ENCODE data around the gene KIF5A.
"Not testable (repeated sequence)": the region's sequence is repeated elsewhere in the genome, so short reads cannot be mapped to it uniquely, and the experiment has no call there.

KIF5A gene

DNA sequence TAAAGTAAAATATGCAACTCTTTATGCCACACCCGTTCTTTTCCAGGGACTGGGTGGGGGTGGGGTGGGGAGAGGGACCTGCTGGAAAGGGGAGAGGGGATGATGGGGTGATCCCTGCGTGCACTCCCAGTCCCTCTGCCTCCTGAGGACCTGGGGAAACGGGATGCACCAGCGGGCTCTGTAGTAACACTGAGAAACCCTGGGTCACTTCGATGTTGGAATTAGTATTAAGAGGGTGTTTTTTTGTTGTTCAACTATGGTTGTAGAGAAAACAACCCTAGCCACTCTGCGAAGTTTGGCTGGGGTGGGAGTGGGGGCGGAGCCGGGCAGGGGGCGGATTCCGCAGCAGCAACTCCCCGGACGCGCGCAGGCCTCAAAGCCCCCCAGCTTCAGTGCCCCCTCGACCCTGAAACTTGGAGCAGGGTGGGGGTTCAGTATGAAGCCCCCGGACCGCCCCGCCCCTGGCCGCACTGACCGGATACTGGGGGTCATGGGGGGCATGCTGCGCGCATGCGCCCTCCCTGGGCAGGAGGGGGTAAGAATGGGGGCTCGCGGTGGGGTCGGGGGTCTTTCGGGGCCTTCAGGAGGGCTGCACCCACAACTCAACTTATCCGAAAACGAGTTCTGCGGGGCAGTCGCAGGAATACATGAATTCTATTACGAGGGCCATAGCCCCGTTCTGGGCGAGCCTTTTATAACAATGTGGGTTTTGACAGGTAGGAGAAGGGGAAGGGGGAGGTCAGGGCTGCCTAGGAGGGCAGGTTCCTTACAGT lies 60.1 kb downstream of the KIF5A start:
- DNase-seq: no peak

DNA sequence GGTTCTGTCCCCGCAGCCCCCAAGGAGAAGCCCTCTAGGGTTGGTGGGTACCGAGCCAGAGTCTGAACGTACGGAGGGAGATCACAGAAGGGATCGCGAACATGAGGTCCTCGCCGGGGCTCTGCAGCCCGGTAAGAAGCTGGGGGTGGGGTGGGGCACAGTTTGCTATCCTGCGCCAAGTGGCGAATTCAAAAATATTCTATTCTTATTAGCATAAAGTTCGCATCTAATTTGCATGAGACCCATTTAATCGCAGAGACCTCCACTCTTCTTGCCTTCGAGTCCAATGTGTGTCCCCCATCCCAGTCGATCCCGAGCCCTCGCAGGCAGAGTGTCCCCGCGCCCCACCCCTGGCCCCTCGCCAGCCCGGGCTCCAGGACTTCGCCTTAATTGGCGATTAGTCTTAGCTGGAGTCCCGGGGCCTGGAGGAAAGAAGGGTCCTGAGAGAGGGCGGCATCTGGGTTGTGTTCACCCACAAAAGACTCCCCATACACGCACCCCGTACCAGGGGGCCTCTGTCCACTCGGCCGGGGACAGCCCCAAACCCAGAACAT lies 60.8 kb downstream of the KIF5A start:
- no peak for DNase-seq

DNA sequence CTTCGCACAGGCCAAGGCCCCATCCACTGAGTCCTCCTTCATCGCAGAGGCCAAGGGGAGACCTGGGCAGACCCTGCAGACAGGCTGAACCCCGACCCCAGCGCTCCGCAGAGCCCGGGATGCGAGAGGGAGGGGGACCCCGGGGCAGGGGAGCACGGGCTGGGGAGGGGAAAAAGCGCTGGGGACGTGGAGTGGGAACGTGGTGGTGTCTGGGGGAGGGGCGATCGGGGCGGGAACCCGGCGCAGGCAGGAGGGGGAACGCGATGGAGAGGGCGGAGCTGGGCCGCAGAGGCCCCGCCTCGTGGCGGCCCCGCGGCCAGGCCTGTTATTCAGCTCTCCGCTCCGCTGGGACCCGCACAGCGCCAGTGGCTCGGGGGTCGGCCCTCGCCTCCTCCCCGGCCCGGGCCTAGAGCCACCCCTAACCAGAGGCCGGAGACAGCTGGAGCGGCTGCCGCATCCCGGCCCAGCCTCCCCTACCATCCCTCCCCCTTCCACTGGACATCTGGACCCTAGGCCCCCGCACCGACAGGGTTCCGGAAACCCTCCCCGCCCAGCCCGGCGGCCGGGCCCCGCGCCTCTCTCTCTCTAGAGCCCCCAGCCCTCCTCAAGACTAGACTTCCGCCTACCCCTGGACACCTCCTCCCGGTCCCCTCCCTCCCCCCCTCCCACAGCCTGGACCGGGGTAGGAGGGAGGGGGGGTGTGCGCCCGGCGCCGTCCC lies 61.4 kb downstream of the KIF5A start, which contains the start of gene ARHGEF25:
Gene ARHGEF25, plus strand, starts transcription at position 328 of the 719 bp plus-strand sequence. CDS start 460 bp downstream, outside the sequence.
- no peak for DNase-seq

DNA sequence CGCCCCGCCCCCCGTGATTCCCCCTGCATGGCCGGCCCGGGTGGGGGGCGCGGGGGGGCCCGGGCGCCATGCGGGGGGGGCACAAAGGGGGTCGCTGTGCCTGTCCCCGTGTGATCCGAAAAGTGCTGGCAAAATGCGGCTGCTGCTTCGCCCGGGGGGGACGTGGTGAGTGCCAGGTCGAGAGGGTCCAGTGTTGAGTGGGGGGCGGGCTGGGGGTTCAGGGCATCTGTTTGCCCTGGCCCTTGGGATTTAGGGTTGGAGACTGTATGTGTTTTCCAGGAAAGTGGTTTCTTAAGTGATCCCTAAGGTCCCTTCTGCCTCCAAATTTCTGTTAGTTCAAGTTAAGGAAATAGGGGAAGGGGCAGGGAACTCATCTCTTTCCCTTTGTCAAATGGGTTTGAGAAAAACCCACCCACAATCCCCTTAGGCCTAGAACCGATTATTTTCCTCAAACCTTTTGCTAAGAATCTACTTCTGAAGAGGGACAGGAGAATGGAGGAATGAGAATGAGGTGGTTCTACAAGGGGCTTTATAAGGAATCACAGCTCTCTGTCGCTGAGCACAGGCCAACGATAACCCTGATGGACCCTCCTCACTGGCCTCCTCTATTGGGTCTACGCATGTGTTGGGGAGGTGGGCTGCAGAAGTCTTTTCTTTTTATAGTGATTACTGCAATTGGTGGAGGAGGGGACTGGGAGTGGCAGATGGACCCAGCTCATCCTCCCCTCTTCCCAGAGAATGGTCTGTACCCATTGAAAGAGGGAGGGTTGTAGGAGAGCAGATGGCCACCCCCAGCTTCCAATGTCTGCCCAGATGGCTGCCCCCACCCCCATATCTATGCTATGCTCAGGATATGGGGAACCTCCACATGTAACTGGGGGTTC lies 62.2 kb downstream of the KIF5A start:
- DNase-seq: no peak

DNA sequence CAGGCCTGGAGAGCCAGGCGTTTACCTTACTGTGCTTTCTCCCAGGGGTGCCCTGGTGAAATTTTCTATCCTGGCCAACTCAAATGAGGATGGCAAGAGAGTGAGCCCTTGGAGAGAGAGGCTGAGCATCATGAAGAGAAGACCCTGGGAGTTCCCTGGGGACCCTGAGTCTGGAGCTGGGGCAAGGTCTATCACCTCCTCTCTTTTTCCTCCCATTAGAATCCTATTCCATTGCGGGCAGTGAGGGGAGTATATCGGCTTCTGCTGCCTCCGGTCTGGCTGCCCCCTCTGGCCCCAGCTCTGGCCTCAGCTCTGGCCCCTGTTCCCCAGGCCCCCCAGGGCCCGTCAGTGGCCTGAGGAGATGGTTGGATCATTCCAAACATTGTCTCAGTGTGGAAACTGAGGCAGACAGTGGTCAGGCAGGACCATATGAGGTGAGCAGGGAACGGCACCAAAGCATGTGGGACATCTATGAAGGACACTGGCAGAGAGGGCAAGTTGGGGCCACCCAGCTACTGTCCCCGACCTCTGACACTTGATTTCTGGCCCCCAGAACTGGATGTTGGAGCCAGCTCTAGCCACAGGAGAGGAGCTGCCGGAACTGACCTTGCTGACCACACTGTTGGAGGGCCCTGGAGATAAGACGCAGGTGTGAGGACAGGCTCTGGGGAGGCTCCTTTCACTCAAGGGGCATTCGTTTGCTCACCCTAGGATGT lies 63.0 kb downstream of the KIF5A start:
- DNase-seq: no peak

DNA sequence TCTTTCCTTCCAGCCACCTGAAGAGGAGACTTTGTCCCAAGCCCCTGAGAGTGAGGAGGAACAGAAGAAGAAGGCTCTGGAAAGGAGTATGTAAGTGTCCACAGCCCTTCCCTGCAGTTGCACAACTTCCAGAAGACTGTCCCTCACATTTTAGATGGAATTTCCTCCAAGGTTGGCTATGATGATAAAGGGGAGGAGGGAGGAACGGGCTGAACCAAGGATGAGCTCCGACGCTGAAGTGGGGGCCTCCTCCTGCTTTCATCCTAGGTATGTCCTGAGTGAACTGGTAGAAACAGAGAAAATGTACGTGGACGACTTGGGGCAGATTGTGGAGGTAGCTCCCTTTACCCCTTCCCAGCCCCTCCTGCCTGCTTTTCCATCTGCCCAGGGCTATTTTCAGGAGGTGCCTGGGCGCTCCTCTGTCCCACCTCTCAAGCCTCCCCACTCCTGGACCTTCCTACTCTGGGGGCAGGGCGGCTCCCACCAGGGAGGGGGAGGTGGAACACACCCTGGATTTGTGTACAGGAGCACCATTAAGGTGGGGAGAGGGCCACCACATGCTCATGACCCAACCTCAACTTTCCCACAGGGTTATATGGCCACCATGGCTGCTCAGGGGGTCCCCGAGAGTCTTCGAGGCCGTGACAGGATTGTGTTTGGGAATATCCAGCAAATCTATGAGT lies 63.7 kb downstream of the KIF5A start:
- DNase-seq: no peak

DNA sequence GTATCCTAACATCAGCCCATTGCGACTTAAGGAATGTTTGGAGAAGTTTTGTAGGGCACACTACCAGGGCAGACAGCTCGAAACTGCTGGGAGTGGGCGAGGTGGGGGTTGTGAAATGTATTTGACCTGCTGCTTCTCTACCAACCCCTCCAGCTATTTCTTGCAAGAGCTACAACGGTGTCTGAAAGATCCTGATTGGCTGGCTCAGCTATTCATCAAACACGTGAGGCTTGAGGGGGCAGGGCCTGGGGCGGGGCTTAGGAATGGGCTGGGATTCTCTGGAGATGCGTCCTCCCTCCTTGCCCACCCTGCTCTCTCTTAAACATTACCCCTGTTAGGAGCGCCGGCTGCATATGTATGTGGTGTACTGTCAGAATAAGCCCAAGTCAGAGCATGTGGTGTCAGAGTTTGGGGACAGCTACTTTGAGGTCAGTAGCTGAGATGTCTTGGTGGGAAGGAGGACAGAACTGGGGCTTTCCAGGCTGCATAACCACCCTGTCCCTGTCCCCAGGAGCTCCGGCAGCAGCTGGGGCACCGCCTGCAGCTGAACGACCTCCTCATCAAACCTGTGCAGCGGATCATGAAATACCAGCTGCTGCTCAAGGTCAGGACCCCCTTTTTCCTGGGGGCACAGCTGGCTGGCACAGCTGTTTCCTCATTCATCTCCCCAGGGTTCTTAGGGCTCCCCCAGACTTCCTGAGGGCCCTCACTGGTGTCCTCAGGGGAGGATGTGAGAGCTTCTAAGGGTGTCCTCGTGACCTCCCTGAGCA lies 64.5 kb downstream of the KIF5A start:
- DNase-seq: no peak

DNA sequence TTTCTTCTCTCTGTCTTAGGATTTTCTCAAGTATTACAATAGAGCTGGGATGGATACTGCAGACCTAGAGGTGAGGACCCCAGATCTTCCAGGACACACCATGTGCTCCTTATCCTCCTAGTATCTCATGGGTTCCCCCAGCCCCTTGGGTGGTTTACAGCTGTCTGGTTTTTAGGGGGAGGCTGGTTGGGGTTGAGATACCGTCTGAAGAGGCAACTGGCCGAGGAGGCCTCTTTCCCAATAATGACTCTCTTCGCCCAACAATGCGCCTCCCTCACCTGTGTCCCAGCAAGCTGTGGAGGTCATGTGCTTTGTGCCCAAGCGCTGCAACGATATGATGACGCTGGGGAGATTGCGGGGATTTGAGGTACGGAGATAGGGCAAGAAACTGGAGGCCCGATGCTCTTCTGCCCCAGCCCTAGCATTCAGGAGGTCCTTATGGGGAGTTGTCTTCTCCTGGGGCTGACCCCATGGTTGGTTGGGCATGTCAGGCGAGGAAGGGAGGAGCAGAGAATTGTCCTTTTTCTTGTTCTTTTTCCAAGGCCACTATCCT lies 65.2 kb downstream of the KIF5A start:
- DNase-seq: no peak

DNA sequence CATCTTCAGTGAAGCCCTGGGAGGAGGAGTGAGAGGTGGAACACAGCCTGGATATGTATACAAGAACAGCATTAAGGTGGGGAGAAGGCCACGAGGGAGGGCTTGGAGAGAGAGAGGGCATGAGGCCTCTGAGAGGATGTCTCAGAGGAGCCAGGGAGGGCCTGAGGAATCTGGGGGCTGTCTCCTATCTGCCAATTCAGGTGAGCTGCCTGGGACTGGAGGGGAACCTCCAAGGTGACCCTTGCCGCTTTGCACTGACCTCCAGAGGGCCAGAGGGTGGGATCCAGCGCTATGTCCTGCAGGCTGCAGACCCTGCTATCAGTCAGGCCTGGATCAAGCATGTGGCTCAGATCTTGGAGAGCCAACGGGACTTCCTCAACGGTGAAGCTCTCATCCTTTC lies 65.8 kb downstream of the KIF5A start:
- DNase-seq: no peak

DNA sequence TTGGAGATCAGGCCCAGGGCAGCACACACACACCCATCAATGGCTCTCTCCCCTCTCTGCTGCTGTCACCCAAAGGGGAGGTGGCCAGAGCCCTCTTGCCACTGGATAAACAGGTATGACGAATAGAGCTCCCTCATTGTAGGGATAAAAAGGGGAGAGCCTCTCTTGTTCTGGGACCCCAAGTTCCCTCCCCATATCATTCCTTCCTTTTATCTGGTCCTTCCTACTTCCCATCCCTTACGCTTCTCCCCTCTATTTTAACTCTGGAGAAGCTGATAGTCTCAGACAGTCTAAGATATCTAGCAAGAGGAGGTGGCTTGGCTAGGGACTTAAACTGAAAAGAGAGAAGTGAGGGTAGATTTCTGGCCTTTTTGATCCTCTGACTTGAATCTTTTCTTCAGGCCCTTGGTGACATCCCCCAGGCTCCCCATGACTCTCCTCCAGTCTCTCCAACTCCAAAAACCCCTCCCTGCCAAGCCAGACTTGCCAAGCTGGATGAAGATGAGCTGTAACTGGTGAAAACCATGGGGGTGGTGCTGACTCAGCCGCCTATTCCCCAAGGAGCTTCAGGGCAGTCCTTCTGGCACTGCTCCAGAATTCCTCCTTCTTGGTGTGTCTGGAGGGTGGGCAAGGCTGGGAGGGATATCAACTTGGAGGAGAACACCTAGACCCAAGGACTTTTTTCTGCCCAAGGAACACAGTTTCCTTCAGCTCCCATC lies 66.7 kb downstream of the KIF5A start:
- DNase-seq: no peak

DNA sequence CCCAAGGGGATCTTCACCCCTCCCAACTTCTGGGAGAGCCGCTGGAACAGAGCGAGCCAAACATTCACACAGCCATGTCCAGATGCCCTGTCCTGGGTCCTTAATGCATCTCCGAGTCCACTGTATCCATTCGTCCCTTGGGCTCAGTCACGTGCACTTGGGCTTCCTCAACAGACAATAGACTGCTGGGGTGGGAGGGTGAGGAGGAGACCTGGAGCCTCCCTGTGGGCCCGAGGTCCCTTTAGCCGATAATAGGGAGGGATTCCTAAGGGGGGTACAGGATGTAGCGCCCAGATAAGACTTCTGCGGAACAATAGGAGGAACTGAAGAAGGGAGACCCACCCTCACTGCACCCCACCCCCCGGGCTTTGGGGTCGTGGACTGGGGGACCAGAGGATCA lies 68.1 kb downstream of the KIF5A start:
- no peak for DNase-seq

DNA sequence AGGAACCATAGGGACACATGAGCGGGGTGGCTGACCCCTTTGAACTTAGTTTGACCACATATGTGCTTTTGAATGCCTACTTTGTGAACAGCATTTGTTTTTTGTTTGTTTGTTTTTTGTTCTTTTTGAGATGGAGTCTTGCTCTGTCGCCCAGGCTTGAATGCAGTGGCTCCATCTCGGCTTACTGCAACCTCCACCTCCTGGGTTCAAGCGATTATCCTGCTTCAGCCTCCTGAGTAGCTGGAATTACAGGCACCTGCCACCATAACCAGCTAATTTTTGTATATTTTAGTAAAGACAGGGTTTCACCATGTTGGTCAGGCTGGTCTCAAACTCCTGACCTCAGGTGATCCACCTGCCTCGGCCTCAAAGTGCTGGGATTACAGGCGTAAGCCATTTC lies 68.6 kb downstream of the KIF5A start:
- DNase-seq: not testable (repeated sequence)

DNA sequence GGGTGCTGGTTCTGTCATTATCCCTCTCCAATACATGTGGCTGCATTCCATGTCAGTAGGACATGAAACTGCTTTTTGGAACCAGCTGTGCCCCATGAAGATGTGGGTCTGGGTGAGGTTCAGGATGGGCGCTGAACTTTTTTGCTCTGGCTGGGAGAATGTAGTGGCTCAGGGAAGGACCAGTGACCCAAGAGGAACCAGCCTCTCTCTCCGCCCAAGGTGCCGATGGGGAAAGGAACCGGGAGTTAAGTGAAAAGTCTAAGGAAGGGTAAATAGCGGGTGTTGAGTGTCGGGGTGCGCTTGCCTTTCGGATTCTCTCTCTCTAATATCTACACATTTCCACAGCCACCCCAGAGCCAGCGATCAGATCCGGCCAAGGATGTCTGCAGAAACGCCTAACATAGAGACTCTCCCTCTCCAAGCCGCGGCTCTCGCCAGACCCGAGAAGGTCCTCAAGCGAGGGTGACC lies 69.2 kb downstream of the KIF5A start:
- no peak for DNase-seq

DNA sequence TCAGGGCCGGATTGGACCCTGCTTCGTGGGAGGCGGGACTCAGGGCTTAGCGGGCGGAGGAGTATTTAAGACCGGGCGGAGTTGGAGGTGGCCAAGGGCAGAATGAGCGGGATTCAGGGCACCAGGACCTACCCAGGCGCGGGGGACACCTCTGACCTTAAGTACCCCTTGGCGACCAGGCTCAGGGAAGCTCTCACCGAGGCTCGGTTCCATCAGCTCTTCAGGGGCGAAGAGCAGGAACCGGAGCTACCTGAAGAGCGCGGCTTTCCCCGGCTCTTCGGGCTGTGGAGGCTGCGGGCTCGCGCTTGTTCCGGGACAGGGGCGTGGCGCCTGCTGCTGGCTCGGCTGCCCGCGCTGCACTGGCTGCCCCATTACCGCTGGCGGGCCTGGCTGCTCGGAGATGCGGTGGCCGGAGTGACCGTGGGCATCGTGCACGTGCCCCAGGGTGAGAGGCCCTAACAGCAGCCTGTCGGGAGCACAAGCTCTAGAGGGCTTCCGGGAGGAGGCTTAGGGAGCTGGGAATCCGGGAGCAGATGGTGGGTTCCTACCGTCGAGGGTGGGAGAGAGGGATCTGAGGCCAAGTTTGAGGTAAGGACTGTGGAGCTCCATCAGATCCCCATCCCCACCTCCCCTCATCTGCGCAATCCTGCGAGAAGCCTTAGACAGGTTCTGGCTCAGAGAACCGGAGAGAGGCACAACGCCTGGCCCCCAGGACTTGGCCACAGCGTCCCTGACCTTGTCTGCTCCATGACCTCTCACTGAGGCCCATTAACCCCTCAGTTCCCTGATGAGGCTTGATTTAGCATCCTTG lies 69.8 kb downstream of the KIF5A start:
- no peak for DNase-seq

DNA sequence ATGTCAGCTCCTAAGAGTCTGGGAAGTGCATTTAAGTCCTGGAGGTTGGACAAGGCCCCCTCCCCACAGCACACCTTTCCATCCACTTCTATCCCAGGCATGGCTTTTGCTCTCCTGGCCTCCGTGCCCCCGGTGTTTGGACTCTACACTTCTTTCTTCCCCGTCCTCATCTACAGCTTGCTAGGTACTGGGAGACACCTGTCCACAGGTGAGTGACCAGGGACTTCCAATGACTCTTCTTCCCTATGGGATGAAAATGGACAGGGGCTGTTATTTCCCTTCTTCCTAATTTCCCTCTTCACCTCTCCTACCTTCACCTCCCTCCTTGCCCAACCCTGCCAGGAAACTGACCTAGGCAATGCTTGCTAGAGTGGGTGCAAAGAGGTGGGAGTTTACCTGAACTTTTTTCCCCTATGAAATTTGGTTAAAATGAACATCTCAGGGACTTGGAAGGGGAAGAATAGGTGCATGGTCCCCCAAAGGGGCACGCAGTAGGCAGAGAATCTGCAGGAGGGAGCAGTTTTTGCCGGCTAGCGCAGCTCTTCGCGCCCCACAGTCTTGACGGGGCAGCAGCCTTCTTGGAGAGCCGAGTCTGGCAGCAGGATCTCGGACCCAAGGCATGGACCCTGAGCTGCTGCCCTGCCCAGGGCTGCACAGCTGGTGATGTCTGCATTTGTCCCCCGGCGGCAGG lies 70.5 kb downstream of the KIF5A start:
- no peak for DNase-seq

DNA sequence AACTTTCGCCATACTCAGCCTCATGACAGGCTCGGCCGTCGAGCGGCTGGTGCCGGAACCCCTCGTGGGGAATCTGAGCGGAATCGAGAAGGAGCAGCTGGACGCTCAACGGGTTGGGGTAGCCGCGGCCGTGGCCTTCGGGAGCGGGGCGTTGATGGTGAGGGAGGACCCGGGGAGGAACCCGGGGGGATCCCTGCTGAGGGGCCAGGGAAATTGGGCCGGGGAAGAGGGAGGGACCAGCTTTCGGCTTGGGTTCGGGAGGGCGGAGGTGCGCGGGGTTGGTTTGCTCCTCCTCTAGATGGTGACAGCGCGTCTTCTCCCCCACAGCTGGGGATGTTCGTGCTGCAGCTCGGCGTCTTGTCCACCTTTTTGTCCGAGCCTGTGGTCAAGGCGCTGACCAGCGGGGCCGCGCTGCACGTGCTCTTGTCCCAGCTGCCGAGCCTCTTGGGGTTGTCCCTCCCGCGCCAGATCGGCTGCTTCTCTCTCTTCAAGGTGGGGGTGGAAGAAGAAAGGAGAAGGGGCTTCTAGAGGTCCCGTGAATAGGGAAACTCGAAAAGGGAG lies 71.2 kb downstream of the KIF5A start:
- DNase-seq: no peak

DNA sequence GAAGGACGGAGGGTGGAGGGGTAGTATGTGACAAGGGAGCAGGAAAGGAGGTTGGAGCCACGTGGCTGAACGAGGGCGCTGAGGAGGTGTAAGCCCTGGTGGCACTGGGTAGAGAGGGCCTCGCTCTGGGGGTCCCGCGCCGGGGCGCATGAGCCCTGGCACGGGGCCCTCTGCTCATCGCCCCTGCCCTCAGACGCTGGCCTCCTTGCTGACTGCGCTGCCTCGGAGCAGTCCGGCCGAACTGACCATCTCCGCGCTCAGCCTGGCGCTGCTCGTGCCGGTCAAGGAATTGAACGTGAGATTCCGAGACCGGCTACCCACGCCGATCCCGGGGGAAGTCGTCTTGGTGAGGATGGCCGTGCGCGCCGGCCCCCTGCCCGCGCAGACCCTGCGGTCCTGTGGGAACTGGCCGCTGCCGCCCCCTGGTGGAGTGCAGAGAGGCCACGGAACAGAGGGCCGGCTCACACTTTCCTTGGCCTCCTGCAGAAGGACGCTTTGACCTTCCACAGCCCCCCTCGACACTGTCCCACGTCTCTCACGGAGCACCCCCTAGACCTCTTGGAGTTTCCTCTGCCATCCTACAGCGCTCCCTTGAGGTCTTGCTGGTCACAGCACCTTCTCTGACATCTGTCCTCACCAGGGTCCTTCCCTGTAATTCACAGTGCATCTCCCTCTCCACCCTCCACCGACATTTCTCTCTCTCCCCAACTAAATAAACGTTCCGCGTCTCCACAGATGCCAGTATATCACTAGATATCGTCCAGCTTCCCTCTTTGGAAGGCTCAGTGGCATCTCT lies 71.9 kb downstream of the KIF5A start:
- peak; percentile 42 for DNase-seq

All from CD4-positive, alpha-beta T cell treated with Interleukin-4 for 4 hours (primary cell).